ENCODE data around the gene MEF2D.

DNA sequence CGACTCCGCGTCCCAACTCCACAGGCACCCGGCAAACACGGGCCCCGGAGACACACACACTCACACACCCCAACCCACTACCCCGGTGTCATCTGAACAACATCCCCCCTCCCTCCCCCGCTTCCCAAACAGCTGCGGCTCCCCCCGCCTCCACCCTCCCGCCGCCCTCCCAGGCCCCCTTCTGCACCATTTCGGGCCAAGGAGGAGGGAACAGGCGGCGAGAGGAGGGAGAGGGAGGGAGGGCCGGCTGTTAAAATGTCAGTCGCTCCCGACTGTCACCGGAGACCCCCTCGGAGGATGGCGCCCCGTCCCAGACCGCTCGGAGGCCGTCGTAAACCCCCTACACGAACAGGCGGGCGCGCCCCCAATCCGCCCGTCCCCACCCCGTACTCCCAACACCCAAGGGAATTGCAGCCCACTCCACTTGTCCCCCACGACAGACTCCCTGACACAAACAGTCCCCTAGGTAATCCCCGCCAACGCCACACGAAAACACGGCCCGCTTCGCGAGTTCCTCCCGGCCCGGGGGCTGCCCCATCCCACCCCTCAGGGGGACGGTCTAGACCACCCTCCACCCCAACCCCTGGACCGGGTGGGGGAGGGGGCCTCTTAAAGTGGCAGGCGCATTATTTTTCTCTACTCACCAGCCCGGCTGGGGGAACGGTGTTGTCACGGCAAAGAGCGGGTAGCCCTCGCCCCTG, 583 bp downstream of the MEF2D start:
- TF ChIP-seq, protein P1, sequence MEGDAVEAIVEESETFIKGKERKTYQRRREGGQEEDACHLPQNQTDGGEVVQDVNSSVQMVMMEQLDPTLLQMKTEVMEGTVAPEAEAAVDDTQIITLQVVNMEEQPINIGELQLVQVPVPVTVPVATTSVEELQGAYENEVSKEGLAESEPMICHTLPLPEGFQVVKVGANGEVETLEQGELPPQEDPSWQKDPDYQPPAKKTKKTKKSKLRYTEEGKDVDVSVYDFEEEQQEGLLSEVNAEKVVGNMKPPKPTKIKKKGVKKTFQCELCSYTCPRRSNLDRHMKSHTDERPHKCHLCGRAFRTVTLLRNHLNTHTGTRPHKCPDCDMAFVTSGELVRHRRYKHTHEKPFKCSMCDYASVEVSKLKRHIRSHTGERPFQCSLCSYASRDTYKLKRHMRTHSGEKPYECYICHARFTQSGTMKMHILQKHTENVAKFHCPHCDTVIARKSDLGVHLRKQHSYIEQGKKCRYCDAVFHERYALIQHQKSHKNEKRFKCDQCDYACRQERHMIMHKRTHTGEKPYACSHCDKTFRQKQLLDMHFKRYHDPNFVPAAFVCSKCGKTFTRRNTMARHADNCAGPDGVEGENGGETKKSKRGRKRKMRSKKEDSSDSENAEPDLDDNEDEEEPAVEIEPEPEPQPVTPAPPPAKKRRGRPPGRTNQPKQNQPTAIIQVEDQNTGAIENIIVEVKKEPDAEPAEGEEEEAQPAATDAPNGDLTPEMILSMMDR (conservative IDR thresholded peaks at IDR 0.05; ENCODE audit: low read depth, low read length) = no peak
- no peak for TF ChIP-seq EZH2 (IDR thresholded peaks at IDR 0.05; ENCODE audit: borderline replicate concordance, low read depth, low read length, poor library complexity, severe bottlenecking)

Data from A673 (cell line).